Measurements from ENCODE around the gene RFC3.
"Not testable (repeated sequence)": the region's sequence is repeated elsewhere in the genome, so short reads cannot be mapped to it uniquely, and the experiment has no call there.

Gene RFC3

GRCh38 chr13:33782631-33783030 lies 35.3 kb upstream of the RFC3 start:
- no peak for DNase-seq (ENCODE audit: low spot score)
- no peak overlapping the region for H3K27ac ChIP-seq
- POLR2A ChIA-PET (ENCODE audit: low non-redundant PET): no interaction called here
- CTCF ChIA-PET: no interaction called here
- no peak for TF ChIP-seq CTCF (conservative IDR thresholded peaks at IDR 0.05; ENCODE audit: low read depth)

- H3K27ac ChIP-seq; CTCF ChIA-PET; POLR2A ChIA-PET (ENCODE audit: low non-redundant PET); DNase-seq (ENCODE audit: low spot score): not testable (repeated sequence)
These were observed 34.7 kb upstream of the RFC3 start for GRCh38 chr13:33783212-33783611.

GRCh38 chr13:33784738-33785137 lies 33.2 kb upstream of the RFC3 start:
- no peak overlapping the region for H3K27ac ChIP-seq
- POLR2A ChIA-PET (ENCODE audit: low non-redundant PET): no interaction called here
- TF ChIP-seq CTCF (conservative IDR thresholded peaks at IDR 0.05; ENCODE audit: low read depth): no peak
- CTCF ChIA-PET: interaction anchor here (0.6 kb wide), 1 partner anchor 11 kb away, joined by 3 read pairs; no protein-coding TSS in a partner anchor
- no peak for DNase-seq (ENCODE audit: low spot score)

GRCh38 chr13:33785384-33785783 lies 32.6 kb upstream of the RFC3 start:
- ChIA-PET POLR2A (ENCODE audit: low non-redundant PET) (no interaction called here), CTCF (interaction anchor here (0.6 kb wide), 1 partner anchor 12 kb away, joined by 3 read pairs; no protein-coding TSS in a partner anchor)
- H3K27ac ChIP-seq: no peak overlapping the region
- TF ChIP-seq CTCF (conservative IDR thresholded peaks at IDR 0.05; ENCODE audit: low read depth): no peak
- DNase-seq (ENCODE audit: low spot score): no peak

GRCh38 chr13:33787051-33787591 lies 30.8 kb upstream of the RFC3 start:
- ChIA-PET CTCF (interaction anchor here (0.7 kb wide), 1 partner anchor 39 kb away, joined by 6 read pairs; no protein-coding TSS in a partner anchor), POLR2A (ENCODE audit: low non-redundant PET) (no interaction called here)
- no peak for DNase-seq (ENCODE audit: low spot score)
- TF ChIP-seq CTCF (conservative IDR thresholded peaks at IDR 0.05; ENCODE audit: low read depth): no peak
- H3K27ac ChIP-seq: no peak overlapping the region

- POLR2A ChIA-PET (ENCODE audit: low non-redundant PET): no interaction called here
- no peak for DNase-seq (ENCODE audit: low spot score)
- CTCF ChIA-PET: no interaction called here
- no peak for TF ChIP-seq CTCF (conservative IDR thresholded peaks at IDR 0.05; ENCODE audit: low read depth)
- no peak overlapping the region for H3K27ac ChIP-seq
These were observed 28.8 kb upstream of the RFC3 start for GRCh38 chr13:33789066-33789606.

- no peak for TF ChIP-seq CTCF (conservative IDR thresholded peaks at IDR 0.05; ENCODE audit: low read depth)
- ChIA-PET POLR2A (ENCODE audit: low non-redundant PET) (no interaction called here), CTCF (interaction anchor here (0.6 kb wide), 1 partner anchor 528 kb away, joined by 3 read pairs; no protein-coding TSS in a partner anchor)
- no peak overlapping the region for H3K27ac ChIP-seq
- no peak for DNase-seq (ENCODE audit: low spot score)
These were observed 28.2 kb upstream of the RFC3 start for GRCh38 chr13:33789739-33790138.

All from RWPE1 (cell line).